HL-60 (cell line): ENCODE data around the gene CELA2B.

ENCODE experiments used
- DNase-seq, 2 experiments: peaks; one replicate each; pipeline ENCODE4 v3.0.0-alpha.2; 2010 to 2020; ENCODE audit warnings: low read depth in 1 of 2, low spot score in 1 of 2
- H3K27ac ChIP-seq: fragments of 250-450 bp; sonication (Bioruptor Pico); replicated peaks from 2 replicates; pipeline ENCODE4 v1.5.1; 2020; ENCODE audit warnings: mild to moderate bottlenecking, moderate library complexity
- H3K27me3 ChIP-seq: fragments of 250-450 bp; sonication (Bioruptor Pico); 2 replicates; pipeline ENCODE4 v1.5.1; 2021; ENCODE audit warnings: mild to moderate bottlenecking, moderate library complexity; ENCODE audit not compliant: insufficient read depth, poor library complexity, severe bottlenecking
- H3K4me3 ChIP-seq: replicated peaks from 2 replicates; pipeline ENCODE4 v1.5.1; 2011; ENCODE audit warnings: mild to moderate bottlenecking, control low read depth, low read length; ENCODE audit not compliant: insufficient read depth
- CTCF ChIP-seq: IDR thresholded peaks from one replicate; pipeline ENCODE4 v1.5.1; 2011; ENCODE audit warnings: low read length, control low read depth, inconsistent platforms; ENCODE audit not compliant: insufficient read depth
- GABPA ChIP-seq: IDR thresholded peaks from 2 replicates; pipeline ENCODE4 v1.6.1; 2012; ENCODE audit warnings: low read depth
- POLR2AphosphoS5 ChIP-seq: IDR thresholded peaks from 2 replicates; pipeline ENCODE4 v1.6.1; 2012; ENCODE audit warnings: low read depth
- REST ChIP-seq: IDR thresholded peaks from 2 replicates; pipeline ENCODE4 v1.6.1; 2012; ENCODE audit warnings: low read depth; ENCODE audit not compliant: insufficient replicate concordance
- SPI1 ChIP-seq: IDR thresholded peaks from 2 replicates; pipeline ENCODE4 v1.6.1; 2012; ENCODE audit warnings: low read depth, mild to moderate bottlenecking, borderline replicate concordance

CELA2B gene

DNA sequence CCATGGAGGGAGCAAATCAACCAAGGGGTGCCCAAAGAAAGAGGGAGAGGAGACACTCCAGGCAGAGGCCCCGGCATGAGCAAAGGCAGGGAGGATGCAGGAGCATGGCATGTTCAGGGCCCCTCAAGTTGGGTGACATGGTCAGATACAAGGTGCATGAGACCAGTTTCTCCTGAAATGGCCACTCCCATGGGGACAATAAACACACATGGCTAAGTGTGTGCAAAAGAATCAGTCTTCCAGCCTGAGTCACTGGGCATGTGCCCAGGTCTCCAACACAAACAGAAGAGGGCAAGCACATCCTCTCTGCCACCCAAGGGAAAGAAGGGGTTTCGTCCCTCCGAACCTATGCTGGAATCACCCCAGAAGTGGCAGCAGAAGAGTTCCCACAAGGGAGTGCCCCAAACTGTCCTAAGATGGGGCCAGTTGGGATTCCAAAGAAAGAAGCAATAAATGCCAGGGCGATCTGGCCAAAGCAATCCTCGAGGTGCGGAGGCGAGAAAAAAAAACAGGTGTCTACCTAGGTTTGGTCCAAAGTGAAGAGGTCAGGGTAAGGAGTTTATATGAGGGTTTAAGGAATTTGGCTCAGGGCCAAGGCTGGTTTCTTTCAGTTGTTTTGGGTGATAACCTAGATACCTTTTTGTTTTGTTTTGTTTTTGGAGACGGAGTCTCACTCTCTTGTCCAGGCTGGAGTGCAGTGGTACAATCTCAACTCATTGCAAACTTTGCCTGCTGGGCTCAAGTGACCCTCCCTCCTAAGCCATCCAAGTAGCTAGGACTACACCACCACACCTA, 34.9 kb downstream of the CELA2B start:
- no peak overlapping the region for H3K4me3 ChIP-seq
- H3K27me3 ChIP-seq: no peaks in the 10 kb centered on the region
- no peak for DNase-seq
- no peak for TF ChIP-seq REST
- no peak for TF ChIP-seq SPI1
- TF ChIP-seq CTCF: no peak
- no peak for TF ChIP-seq GABPA
- TF ChIP-seq POLR2AphosphoS5: no peak
- H3K27ac ChIP-seq: no peak overlapping the region

DNA sequence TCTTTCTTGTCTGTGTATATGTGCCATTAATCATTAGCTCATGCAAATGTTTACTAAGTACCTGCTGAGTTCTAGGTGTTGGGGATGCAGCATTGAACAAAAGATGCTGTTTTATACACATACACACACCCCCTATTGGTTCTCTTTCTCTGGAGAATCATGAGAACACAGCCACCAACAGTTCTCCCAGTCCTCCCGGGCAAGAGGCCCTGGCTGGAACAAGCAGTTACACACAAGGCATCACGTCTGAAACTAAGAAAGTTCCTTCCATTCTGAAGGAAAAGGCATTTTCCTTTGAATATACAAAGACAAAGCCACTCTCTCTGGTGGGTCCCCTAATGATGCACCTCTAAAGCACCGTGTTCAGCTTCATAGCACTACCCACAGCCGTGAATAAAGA, 37.3 kb downstream of the CELA2B start:
- Histone ChIP-seq H3K27ac (no peak overlapping the region), H3K4me3 (no peak overlapping the region)

More for the DNA sequence above, 37.3 kb downstream of the CELA2B start:
- TF ChIP-seq GABPA: no peak
- TF ChIP-seq SPI1: no peak
- no peak for TF ChIP-seq POLR2AphosphoS5
- no peak for TF ChIP-seq REST
- no peak for TF ChIP-seq CTCF
- no peak for DNase-seq
- no peaks in the 10 kb centered on the region for H3K27me3 ChIP-seq
